Measurements from ENCODE around the gene EIF4EBP3.
"Not testable (repeated sequence)": the region's sequence is repeated elsewhere in the genome, so short reads cannot be mapped to it uniquely, and the experiment has no call there.

The EIF4EBP3 gene

DNA sequence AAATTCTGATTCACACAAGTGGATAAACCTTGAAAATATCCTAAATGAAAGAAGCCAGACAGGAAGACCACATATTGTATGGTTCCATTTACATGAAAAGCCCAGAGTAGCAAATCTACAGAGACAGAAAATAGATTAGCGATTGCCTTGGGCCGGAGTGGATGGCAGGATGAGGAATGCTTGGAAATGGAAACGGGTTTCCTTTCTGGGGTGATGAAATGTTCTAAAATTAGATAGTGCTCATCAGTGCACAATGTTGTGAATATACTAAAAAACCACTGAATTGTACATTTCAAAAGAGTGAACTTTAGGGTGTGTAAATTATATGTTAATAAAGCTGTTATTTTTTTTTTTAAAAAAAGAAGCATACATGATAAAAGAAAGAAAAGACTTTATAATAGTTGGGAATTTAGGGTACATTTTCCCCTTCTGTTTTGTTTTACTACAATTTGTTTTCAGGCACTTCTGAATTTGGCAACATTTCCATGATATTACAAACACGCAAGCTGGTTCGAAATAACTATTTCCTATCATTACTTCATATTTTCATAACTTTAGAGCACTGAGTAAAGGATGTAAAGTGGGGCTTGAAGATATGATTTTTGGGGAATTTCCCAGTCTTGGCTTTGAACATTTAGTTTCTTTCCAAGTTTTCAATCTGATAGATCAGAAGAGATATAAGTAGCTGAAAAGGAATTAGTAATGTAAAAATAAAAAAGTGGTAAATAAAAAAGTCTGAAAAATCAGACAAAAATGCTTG is 41.0 kb downstream of the EIF4EBP3 start:
- DNase-seq, result no peak

DNA sequence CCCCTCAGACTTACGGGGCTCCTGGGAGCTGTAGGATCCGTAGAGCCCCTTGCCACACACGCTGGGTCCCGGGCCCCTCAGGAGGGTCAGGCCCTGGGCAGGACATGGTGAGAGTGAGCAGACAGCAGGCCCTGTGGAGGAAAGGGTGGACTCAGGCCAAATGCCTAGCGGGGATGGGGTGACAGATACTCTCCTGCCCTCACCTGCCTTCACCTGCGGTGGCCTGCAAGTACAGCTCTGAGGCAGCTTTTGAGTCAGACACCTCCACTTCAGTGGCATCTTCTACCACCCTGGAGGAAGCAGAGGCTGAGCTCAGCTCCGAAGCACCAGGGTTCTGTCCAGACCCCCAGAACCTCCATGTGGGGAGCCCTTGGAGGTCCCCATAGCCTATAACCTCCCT is 43.4 kb downstream of the EIF4EBP3 start:
- DNase-seq, result no peak

DNA sequence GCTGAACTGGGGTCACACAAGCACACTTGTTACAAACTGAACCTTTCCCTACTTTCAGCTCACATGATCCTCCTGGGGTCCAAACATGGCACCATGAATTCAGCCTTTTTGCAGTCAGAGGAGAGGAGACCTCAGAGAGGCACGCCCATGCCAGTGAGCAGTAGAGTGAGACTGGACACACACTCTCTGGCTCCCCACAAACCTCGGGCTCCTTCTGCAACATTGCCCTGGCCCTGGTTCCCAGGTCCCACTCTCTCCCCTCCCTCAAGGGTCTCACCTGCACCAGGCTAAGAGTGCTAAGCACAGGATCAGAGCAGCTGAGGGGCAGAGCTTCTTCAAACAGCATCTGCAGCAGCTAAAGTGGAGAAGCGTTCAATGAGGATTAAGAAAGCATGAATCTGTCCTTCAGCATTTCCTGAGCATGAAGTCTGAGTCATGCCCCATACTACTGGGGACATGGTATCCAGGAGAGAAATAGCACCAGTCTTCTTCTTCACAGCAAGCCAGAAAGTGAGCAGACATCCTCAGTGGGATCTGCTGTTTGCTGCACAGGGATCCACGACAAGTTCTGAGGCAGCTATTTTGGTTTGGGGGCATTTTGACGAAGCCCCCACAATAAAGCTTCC is 44.4 kb downstream of the EIF4EBP3 start:
- DNase-seq, result no peak

DNA sequence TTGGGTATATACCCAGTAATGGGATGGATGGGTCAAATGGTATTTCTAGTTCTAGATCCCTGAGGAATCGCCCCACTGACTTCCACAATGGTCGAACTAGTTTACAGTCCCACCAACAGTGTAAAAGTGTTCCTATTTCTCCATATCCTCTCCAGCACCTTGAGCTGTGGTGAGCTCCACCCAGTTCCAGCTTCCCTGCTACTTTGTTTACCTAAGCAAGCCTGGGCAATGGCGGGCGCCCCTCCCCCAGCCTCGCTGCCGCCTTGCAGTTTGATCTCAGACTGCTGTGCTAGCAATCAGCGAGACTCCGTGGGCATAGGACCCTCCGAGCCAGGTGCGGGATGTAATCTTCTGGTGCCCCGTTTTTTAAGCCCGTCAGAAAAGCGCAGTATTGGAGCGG is 45.6 kb downstream of the EIF4EBP3 start:
- DNase-seq, result not testable (repeated sequence)

DNA sequence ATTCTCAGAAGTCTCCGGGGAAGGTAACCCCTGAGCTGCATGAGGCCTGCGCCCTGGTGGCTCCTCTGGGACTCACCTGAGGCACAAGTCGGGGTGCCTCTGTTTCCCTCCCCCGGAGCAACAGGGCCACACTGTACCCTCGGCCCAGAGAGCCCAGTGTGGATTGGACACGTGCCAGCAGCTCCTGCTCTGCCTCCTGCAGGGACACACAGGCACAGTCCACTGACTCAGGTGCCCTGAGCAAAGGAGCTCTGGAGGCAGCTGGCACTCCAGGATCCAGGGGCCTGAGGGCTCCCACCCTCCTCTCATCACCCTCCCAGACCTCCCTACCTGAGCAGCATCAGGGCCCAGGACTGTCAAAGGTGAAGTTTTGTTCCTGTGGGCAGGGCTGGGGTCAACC is 46.7 kb downstream of the EIF4EBP3 start:
- DNase-seq, result no peak

DNA sequence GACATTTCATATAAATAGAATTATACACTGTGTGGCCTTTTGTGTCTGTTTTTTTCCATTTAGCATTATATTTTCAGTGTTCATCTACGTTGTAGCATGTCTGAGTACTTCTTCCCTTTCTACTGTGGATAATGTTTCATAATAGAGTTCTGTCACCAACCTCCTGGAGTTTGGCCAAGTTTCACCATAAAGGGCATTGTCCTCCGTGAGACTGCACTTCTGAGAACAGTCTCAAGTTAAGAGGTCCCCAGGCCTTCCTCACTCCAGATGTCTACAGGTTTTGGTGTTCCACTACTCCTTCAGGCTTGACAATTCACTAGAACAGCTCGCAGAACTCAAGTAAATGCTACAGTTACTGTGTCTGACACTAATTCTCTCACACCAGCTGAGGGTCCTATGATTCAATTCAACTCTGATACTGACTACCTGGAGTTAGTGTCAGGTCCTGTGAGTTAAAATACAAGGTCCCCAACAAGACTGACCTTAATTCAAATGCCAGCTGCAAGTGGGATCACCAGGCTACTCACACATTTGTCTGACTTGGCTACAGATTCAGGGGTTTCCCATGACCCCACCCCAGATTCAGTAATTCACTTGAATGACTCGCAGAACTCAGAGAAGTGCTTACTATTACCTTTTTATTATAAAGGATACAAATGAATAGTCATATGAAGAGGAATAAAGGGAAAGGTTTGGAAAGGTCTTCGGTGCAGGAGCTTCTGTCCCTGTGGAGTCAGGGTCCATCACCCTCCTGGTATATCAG is 48.3 kb downstream of the EIF4EBP3 start:
- no peak for DNase-seq

DNA sequence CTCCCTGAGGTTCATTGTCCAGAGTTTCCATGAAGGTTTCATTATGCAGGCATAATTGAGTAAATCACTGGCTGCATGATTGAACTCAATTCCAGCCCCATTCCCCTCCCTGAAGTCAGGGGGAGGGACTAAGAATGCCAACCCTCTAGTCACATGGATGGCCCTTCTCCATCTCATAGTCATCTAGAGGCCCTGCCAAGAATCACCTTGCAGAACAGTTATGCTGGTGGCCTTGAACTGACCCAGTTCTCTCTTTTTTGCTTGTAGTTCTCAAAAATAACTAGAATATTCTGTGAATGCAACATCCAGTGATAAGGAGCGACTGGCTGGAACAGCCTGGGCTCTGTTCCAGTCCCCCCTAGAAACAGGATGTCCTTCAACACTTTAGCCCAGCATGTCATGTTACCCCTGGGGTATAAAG is 48.9 kb downstream of the EIF4EBP3 start:
- DNase-seq, result no peak

DNA sequence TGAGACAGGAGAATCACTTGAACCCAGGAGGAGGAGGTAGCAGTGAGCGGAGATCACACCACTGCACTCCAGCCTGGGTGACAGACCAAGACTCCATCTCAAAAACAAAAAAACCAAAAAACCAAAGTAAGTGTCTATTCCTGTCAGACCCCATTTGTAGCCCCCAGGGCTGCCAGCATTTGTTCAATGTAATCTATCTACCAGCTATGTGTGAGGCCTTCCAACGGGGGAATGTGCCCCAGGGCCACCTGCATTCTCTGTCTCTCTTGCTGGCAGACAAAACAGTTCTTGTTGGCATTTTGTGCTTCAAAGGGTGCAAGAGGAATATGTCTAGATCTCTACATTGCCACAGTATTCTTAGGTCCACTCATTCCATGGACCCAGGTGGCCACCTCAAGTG is 51.4 kb downstream of the EIF4EBP3 start:
- DNase-seq, result no peak
